GM23338 (cell line): Measurements from ENCODE around the gene SLC35F4. TPM values are rescaled to one million over a fixed set of nuclear protein-coding genes. Genes with fewer than 3 reads are reported as not detected.

ENCODE experiments used
- ATAC-seq: fragments of 200-7000 bp; cut with Tn5 transposase; 3 replicates; pipeline ENCODE4 v1.9.1; 2020
- DNase-seq: peaks from one replicate; pipeline ENCODE4 v3.0.0-alpha.2; 2015; ENCODE audit warnings: low spot score
- H2AFZ ChIP-seq: fragments of 200-600 bp; sonication (generic); 2 replicates; pipeline ENCODE4 v1.8.0; 2016; ENCODE audit warnings: antibody characterized with exemption, mild to moderate bottlenecking, moderate library complexity
- H3F3A ChIP-seq: fragments of 200-600 bp; sonication (generic); replicated peaks from 2 replicates; pipeline ENCODE4 v1.8.0; 2017; ENCODE audit warnings: antibody characterized with exemption, mixed run types, low read depth
- H3K27ac ChIP-seq: fragments of 200-600 bp; sonication (generic); 2 replicates; pipeline ENCODE4 v1.6.1; 2016; ENCODE audit warnings: low read depth
- H3K27me3 ChIP-seq: fragments of 200-600 bp; sonication (generic); 2 replicates; pipeline ENCODE4 v1.8.0; 2016; ENCODE audit warnings: mild to moderate bottlenecking, mixed run types, moderate library complexity; ENCODE audit not compliant: insufficient read depth
- H3K36me3 ChIP-seq: fragments of 200-600 bp; sonication (generic); 2 replicates; pipeline ENCODE4 v1.8.0; 2016; ENCODE audit warnings: mild to moderate bottlenecking; ENCODE audit not compliant: insufficient read depth
- H3K4me1 ChIP-seq: fragments of 200-600 bp; sonication (generic); 2 replicates; pipeline ENCODE4 v1.8.0; 2016; ENCODE audit warnings: mild to moderate bottlenecking, moderate library complexity; ENCODE audit not compliant: insufficient read depth
- H3K4me2 ChIP-seq: fragments of 200-600 bp; sonication (generic); 2 replicates; pipeline ENCODE4 v1.7.1; 2017; ENCODE audit warnings: mixed run types
- H3K4me3 ChIP-seq: fragments of 200-600 bp; sonication (generic); 2 replicates; pipeline ENCODE4 v1.6.1; 2016; ENCODE audit warnings: mixed run types
- H3K79me2 ChIP-seq: fragments of 200-600 bp; sonication (generic); replicated peaks from 2 replicates; pipeline ENCODE4 v1.8.0; 2017; ENCODE audit warnings: mild to moderate bottlenecking; ENCODE audit not compliant: insufficient read depth
- H3K9me2 ChIP-seq: fragments of 200-600 bp; sonication (generic); 2 replicates; pipeline ENCODE4 v1.8.0; 2017; ENCODE audit not compliant: insufficient read depth
- H4K20me1 ChIP-seq: fragments of 200-600 bp; sonication (generic); replicated peaks from 2 replicates; pipeline ENCODE4 v1.8.0; 2017; ENCODE audit warnings: mild to moderate bottlenecking; ENCODE audit not compliant: insufficient read depth
- H3K27ac Mint-ChIP-seq: 2 replicates; pipeline ENCODE4 v1.8.0; 2020; ENCODE audit warnings: inconsistent platforms, mild to moderate bottlenecking, moderate library complexity, mixed read lengths
- H3K27me3 Mint-ChIP-seq: 3 replicates; pipeline ENCODE4 v1.8.0; 2022; ENCODE audit warnings: low read depth, mild to moderate bottlenecking, moderate library complexity, mixed read lengths, inconsistent platforms; ENCODE audit not compliant: insufficient read depth, poor library complexity
- H3K36me3 Mint-ChIP-seq: 3 replicates; pipeline ENCODE4 v1.8.0; 2021; ENCODE audit warnings: low read depth, mild to moderate bottlenecking, inconsistent platforms, moderate library complexity, mixed read lengths
- H3K4me1 Mint-ChIP-seq: 3 replicates; pipeline ENCODE4 v1.8.0; 2020; ENCODE audit warnings: mild to moderate bottlenecking, inconsistent platforms, mixed read lengths
- H3K4me3 Mint-ChIP-seq: 3 replicates; pipeline ENCODE4 v1.8.0; 2021; ENCODE audit warnings: moderate library complexity, mild to moderate bottlenecking, inconsistent platforms, mixed read lengths
- H3K9me3 Mint-ChIP-seq: 3 replicates; pipeline ENCODE4 v1.8.0; 2020; ENCODE audit warnings: moderate library complexity, mild to moderate bottlenecking, inconsistent platforms, mixed read lengths
- EZH2 ChIP-seq: fragments of 200-600 bp; sonication (generic); IDR thresholded peaks from one replicate; pipeline ENCODE4 v1.8.0; 2017; ENCODE audit warnings: antibody characterized with exemption, mild to moderate bottlenecking, low read depth; ENCODE audit not compliant: unreplicated experiment
- NANOG ChIP-seq: IDR thresholded peaks from 2 replicates; pipeline ENCODE4 v1.6.1; 2016; ENCODE audit warnings: antibody characterized with exemption, borderline replicate concordance
- STAT1 ChIP-seq: IDR thresholded peaks from one replicate; pipeline ENCODE4 v1.6.1; 2016; ENCODE audit warnings: antibody characterized with exemption; ENCODE audit not compliant: unreplicated experiment
- ZNF462 ChIP-seq: fragments of 250-450 bp; sonication (Bioruptor Pico); IDR thresholded peaks from 2 replicates; pipeline ENCODE4 v1.5.0; 2020; ENCODE audit warnings: mild to moderate bottlenecking, moderate library complexity
- polyA plus RNA-seq: library from polyadenylated mRNA; unstranded; fragments of >200 nt; fragmentation: Nextera tagmentation; extraction: Ambion mirVana; gene quantifications from 2 replicates; pipeline ENCODE4 v1.2.1, GENCODE V29; 2016
- total RNA-seq: library from RNA; depleted of rRNA; stranded (reverse); fragments of >200 nt; shearing (Covaris generic); gene quantifications from 2 replicates; pipeline ENCODE4 v1.2.3, GENCODE V29; 2014
- TF ChIP-seq, protein P1 (sequence below): IDR thresholded peaks from 2 replicates; pipeline ENCODE4 v1.6.1; 2016; ENCODE audit warnings: antibody characterized with exemption

SLC35F4 gene
- total and polyA plus RNA-seq, 2 experiments from 2014 or later: 0.10 TPM; not detected in 1

GRCh38 chr14:57559576-57559975, 306.3 kb downstream of the SLC35F4 start (continued):
- no peak for TF ChIP-seq ZNF462
- TF ChIP-seq, protein P1, sequence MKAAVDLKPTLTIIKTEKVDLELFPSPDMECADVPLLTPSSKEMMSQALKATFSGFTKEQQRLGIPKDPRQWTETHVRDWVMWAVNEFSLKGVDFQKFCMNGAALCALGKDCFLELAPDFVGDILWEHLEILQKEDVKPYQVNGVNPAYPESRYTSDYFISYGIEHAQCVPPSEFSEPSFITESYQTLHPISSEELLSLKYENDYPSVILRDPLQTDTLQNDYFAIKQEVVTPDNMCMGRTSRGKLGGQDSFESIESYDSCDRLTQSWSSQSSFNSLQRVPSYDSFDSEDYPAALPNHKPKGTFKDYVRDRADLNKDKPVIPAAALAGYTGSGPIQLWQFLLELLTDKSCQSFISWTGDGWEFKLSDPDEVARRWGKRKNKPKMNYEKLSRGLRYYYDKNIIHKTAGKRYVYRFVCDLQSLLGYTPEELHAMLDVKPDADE: no peak

- no peaks in the 10 kb centered on the region for H3F3A ChIP-seq
- no peak overlapping the region for H3K27ac ChIP-seq
- DNase-seq (no peak), ATAC-seq (no peak)
- no peak overlapping the region for H3K4me2 ChIP-seq
- H3K4me1 ChIP-seq: no peaks in the 10 kb centered on the region
- Mint-ChIP-seq H3K36me3 (no peaks in the 10 kb centered on the region), H3K4me3 (no peak overlapping the region), H3K4me1 (no peaks in the 10 kb centered on the region), H3K27ac (no peak overlapping the region), H3K9me3 (peaks cover 8% of the 10 kb centered on the region; the same call in 2 of the 3 replicates), H3K27me3 (peaks cover 1% of the 10 kb centered on the region)
- no peaks in the 10 kb centered on the region for H3K79me2 ChIP-seq
- no peak overlapping the region for H2AFZ ChIP-seq
- no peaks in the 10 kb centered on the region for H4K20me1 ChIP-seq
- H3K4me3 ChIP-seq: no peak overlapping the region
- H3K27me3 ChIP-seq: no peaks in the 10 kb centered on the region
- H3K9me2 ChIP-seq: peaks cover 7% of the 10 kb centered on the region
- H3K36me3 ChIP-seq: peaks cover 2% of the 10 kb centered on the region; the same call in 1 of the 2 replicates
- no peak for TF ChIP-seq NANOG
- TF ChIP-seq ZNF462: no peak
- no peak for TF ChIP-seq EZH2
- no peak for TF ChIP-seq STAT1
Observed at GRCh38 chr14:57549765-57550420, 316.0 kb downstream of the SLC35F4 start.
